ENCODE data around the gene GPX4.
A peak's percentile ranks its signal among the peaks of the same experiment; 100 is the strongest.
"Not testable (repeated sequence)": the region's sequence is repeated elsewhere in the genome, so short reads cannot be mapped to it uniquely, and the experiment has no call there.

GPX4 gene

GRCh38 chr19:1115646-1116420 is 12.0 kb downstream of the GPX4 start:
- DNase-seq = no peak

- no peak for DNase-seq
Measured at GRCh38 chr19:1116726-1117581, 13.2 kb downstream of the GPX4 start.

DNA sequence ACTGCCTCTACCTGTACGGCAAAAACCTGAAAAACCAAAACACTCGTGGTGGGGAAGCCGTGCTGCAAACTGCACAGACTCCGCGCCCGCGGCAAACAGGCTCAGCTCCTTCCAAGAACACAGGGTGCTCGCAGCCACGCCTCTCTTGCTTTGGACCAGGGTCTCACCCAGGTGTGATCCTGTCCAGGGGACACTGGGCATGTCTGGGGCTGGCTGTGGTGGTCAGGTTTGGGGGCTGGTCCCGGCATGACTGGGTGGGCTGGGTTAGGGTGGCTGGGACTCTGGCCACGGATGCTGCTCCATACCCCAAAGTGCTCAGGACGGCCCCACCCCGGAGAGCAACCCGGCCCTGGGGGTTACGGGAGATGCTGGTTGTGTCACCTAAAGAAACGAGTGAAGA is 13.9 kb downstream of the GPX4 start:
- DNase-seq = no peak

- DNase-seq = no peak
Measured at GRCh38 chr19:1118999-1119398, 15.2 kb downstream of the GPX4 start.

GRCh38 chr19:1119475-1120217 is 15.9 kb downstream of the GPX4 start:
- DNase-seq = no peak

- no peak for DNase-seq
Measured at GRCh38 chr19:1121395-1121794, 17.6 kb downstream of the GPX4 start.

DNA sequence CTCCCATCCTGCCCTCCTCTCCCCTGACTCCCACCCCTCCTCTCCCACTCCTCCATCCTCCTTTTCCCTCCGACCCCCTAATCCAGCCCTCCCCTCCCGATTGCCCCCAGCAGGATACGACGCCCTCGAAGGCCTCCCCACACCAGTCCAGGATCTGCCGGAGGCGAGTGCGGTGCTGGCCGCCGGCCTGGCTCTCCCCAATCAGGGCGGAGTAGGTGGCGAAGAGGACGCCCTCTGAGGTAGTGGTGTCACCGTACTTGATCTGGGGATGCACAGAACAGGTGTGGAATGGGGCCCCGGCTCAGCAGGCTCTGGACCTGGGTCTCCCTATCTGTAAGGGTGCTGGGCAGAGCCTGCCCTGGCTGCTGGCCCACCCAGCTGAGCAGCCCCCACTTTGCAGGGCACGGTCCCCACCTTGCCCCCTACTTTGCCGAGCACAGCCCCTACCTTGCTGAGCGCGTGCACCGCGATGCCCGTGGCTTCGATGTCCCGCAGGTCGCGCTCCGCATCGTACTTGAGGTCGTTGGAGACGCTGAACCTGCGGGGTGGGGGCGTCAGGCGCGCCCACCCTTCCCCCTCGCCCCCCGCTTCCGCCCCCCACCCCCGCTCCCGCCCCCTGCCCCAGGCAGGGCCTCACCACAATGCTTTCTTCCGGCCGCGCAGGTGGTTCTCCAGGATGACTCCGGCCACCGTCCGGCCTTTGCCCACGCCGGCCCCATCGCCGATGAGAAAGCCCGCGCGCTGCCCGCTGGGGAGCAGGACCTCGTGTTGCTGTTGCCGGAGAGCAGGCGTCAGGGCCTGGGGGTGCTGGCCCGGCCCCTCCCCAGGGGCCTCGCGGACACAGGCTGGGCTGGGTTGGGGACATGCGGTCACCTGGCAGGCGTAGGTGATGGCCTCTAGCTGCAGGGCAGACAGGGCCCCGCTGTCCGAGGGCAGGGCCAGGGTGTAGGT is 18.5 kb downstream of the GPX4 start:
- DNase-seq = no peak

DNA sequence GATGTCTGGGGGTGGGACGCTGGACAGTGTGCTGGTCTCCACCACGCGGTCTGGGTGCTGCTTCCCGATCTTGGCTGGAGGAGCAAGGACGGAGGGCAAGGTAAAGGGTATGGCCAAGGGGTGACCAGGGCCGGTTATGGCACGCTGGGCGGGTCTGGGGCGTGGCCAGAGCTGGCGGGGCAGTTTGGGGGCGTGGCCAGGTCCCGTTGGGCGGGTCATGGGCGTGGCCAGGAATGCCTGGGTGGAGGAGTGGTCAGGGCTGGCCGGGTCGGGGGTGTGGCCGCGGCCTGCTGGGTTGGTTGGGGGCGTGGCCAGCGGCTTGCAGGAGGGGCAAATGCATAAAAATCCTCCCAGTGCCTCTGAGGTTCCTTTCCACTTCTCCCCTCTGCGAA is 19.2 kb downstream of the GPX4 start:
- peak; percentile 51 for DNase-seq

DNA sequence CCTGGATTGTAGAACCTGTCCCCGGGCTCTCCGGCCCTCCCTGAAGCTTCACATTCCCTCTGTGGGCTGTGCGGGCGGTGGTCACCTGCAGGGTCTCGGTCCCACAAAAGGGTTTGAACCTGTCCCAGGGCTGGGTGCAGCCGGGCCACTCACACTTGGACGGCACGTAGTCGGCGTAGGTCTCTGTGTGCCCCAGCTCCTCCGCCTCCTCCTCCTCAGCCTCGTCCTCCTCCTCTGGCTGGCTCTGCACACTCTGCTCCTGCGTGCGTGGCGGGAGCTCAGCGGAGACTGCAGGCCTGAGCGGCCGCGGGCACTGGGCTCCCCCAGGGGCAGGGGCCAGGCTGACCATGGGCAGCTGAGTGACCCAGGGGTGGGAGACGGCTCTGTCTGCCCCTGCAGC is 19.6 kb downstream of the GPX4 start:
- no peak for DNase-seq

DNA sequence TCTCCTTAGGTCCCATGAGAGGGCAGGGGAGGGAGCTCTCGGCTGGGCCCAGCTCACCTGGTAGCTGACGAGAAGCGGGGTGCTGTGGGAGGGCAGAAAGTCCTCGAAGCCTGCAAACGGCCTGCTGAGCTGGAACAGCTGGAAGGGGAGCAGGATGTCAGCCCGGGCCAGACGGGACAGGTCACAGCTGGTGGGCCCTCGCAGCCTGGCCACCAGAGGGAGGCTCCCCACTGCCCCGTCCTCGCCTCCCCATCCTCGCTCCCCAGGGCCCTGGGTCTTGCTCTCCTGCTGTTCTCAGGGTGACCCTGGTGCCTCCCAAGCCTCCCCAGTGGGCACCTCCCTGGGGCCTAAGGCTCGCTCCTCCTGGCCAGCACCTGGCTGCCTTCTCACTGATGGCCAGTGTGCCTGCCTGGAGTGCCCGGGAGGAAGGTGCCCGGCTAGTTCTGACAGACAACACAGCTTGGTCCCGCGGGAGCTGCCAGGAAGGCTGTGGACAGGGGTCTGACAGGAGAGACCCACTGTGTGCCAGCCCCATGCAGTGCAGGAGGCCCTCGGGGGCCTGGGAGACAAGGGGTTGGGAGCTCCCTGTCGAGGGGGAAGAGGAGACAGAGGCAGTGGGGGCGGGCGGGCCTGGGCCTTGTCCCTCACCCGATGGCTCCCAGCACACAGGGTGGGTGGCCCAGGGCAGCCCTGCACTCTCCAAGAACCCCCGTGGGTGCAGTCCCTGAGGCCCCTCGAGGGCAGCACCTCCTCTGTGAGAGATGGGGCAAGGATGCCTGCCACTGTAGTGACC is 20.3 kb downstream of the GPX4 start:
- DNase-seq = no peak

GRCh38 chr19:1125601-1126467 is 22.0 kb downstream of the GPX4 start:
- no peak for DNase-seq

GRCh38 chr19:1126984-1127760 is 23.4 kb downstream of the GPX4 start:
- DNase-seq = no peak

GRCh38 chr19:1128106-1128505 is 24.3 kb downstream of the GPX4 start:
- DNase-seq = no peak

- DNase-seq = not testable (repeated sequence)
Measured at GRCh38 chr19:1129084-1129483, 25.3 kb downstream of the GPX4 start.

- no peak for DNase-seq
Measured at GRCh38 chr19:1129535-1129934, 25.7 kb downstream of the GPX4 start.

- DNase-seq = no peak
Measured at GRCh38 chr19:1130771-1131717, 27.2 kb downstream of the GPX4 start.

- peak; percentile 76 for DNase-seq
Measured at GRCh38 chr19:1131718-1132551, 28.1 kb downstream of the GPX4 start.
